H1 (cell line): ENCODE measurements around the gene SPTBN4. TPM values are rescaled to one million over a fixed set of nuclear protein-coding genes. Genes with fewer than 3 reads are reported as not detected.

Source experiments
- BCL11A ChIP-seq, 2 experiments: IDR thresholded peaks; one replicate each; pipeline ENCODE4 v1.6.1; 2011; ENCODE audit warnings: low read depth in 2 of 2, low read length in 2 of 2, mild to moderate bottlenecking in 2 of 2
- HDAC2 ChIP-seq, 2 experiments: fragments of 300-600 bp in 1 of 2; sonication (generic) in 1 of 2; IDR thresholded peaks; 2 replicates each; pipeline ENCODE4 v1.6.1; 2011 to 2012; ENCODE audit warnings: low read depth in 2 of 2, low read length in 2 of 2, mild to moderate bottlenecking in 2 of 2, moderate library complexity in 2 of 2, borderline replicate concordance in 1 of 2, inconsistent platforms in 1 of 2
- HDAC6 ChIP-seq: IDR thresholded peaks from one replicate; pipeline ENCODE4 v1.7.1; 2012; ENCODE audit warnings: low read depth, mild to moderate bottlenecking, inconsistent platforms, low read length, moderate library complexity
- JUND ChIP-seq: IDR thresholded peaks from 2 replicates; pipeline ENCODE4 v1.6.1; 2011; ENCODE audit warnings: mild to moderate bottlenecking, improper control_type of control experiment, low read length
- SIN3A ChIP-seq, 2 experiments: IDR thresholded peaks in 1 of 2; conservative IDR thresholded peaks in 1 of 2; 2 replicates each; pipeline ENCODE4 v1.6.1; 2011 to 2012; ENCODE audit warnings: low read length in 2 of 2, improper control_type of control experiment in 1 of 2, low read depth in 1 of 2, mild to moderate bottlenecking in 1 of 2
- TCF12 ChIP-seq: IDR thresholded peaks from 2 replicates; pipeline ENCODE4 v1.6.1; 2011; ENCODE audit warnings: low read depth, mild to moderate bottlenecking, low read length
- polyA plus RNA-seq, 7 experiments: library from polyadenylated mRNA; depleted of rRNA in 3 of 7; stranded (reverse) in 5 of 7; unstranded in 2 of 7; fragments of >200 nt in 5 of 7; fragments of 200-250 nt in 2 of 7; gene quantifications; 1 replicate in 5 of 7; 2 replicates in 1 of 7; 4 replicates in 1 of 7; pipeline versions ENCODE4 v1.2.1 to v1.2.3, GENCODE V29; 2011 to 2013; ENCODE audit warnings: missing spikeins in 2 of 7, mixed read lengths in 2 of 7
- total RNA-seq: library from RNA; stranded (reverse); fragmentation: NEBNext Ultra II Directional; extraction: Animal tissue kit (Norgen Biotek cat#: 25700); gene quantifications from 2 replicates; pipeline ENCODE4 v1.2.1, GENCODE V29; 2021
- TF ChIP-seq, protein P1 (sequence below): IDR thresholded peaks from 2 replicates; pipeline ENCODE4 v1.6.1; 2012; ENCODE audit warnings: low read length, inconsistent platforms

Gene SPTBN4
- total and polyA plus RNA-seq, 2 of the 8 experiments (the other 6 are each of a cell fraction or from before 2014, with no cell fraction given): 1.9 to 3.0 TPM

- TF ChIP-seq, protein P1, sequence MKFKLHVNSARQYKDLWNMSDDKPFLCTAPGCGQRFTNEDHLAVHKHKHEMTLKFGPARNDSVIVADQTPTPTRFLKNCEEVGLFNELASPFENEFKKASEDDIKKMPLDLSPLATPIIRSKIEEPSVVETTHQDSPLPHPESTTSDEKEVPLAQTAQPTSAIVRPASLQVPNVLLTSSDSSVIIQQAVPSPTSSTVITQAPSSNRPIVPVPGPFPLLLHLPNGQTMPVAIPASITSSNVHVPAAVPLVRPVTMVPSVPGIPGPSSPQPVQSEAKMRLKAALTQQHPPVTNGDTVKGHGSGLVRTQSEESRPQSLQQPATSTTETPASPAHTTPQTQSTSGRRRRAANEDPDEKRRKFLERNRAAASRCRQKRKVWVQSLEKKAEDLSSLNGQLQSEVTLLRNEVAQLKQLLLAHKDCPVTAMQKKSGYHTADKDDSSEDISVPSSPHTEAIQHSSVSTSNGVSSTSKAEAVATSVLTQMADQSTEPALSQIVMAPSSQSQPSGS: no peak
- TF ChIP-seq BCL11A (IDR thresholded peaks at IDR 0.05; ENCODE audit: low read depth in 2 of 2, low read length in 2 of 2) (no peak), SIN3A (conservative IDR thresholded peaks at IDR 0.05 in 1 of 2, IDR thresholded peaks at IDR 0.05 in 1 of 2; ENCODE audit: low read depth in 1 of 2, low read length in 2 of 2) (peak in 1 of 2 experiments; percentile 28; a peak in 1 of 4 replicates), JUND (no peak), HDAC6 (no peak), HDAC2 (IDR thresholded peaks at IDR 0.05; ENCODE audit: borderline replicate concordance in 1 of 2, low read depth in 2 of 2, low read length in 2 of 2) (no peak), TCF12 (no peak)
Measured at GRCh38 chr19:40570313-40571004, 103.7 kb downstream of the SPTBN4 start (continued).
